B cell (primary cell): ENCODE results near the gene OSBP2.

Source experiments
- EZH2 ChIP-seq: IDR thresholded peaks from 2 replicates; pipeline ENCODE4 v1.6.1; 2012; ENCODE audit warnings: borderline replicate concordance, low read depth, mild to moderate bottlenecking, moderate library complexity, low read length; ENCODE audit not compliant: insufficient read depth, poor library complexity, severe bottlenecking
- TF ChIP-seq, protein P1 (sequence below): fragments of 200-600 bp; IDR thresholded peaks from one replicate; pipeline ENCODE4 v1.8.0; 2022; ENCODE audit warnings: antibody characterized with exemption, mild to moderate bottlenecking

GRCh38 chr22:30887453-30887852, 192.8 kb downstream of the OSBP2 start:
- no peak for TF ChIP-seq EZH2
- TF ChIP-seq, protein P1, sequence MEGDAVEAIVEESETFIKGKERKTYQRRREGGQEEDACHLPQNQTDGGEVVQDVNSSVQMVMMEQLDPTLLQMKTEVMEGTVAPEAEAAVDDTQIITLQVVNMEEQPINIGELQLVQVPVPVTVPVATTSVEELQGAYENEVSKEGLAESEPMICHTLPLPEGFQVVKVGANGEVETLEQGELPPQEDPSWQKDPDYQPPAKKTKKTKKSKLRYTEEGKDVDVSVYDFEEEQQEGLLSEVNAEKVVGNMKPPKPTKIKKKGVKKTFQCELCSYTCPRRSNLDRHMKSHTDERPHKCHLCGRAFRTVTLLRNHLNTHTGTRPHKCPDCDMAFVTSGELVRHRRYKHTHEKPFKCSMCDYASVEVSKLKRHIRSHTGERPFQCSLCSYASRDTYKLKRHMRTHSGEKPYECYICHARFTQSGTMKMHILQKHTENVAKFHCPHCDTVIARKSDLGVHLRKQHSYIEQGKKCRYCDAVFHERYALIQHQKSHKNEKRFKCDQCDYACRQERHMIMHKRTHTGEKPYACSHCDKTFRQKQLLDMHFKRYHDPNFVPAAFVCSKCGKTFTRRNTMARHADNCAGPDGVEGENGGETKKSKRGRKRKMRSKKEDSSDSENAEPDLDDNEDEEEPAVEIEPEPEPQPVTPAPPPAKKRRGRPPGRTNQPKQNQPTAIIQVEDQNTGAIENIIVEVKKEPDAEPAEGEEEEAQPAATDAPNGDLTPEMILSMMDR, result no peak
